Choroid plexus epithelial cell (primary cell): ENCODE results near the gene SLC6A15.
A peak's percentile ranks its signal among the peaks of the same experiment; 100 is the strongest.

Source experiments
- DNase-seq: peaks from one replicate; pipeline ENCODE4 v3.0.0-alpha.2; 2010; ENCODE audit warnings: low read depth
- H3K4me3 ChIP-seq: 2 replicates; pipeline ENCODE4 v1.5.1; 2011; ENCODE audit warnings: low read depth, mild to moderate bottlenecking, control low read depth, low read length, moderate library complexity
- TF ChIP-seq, protein P1 (sequence below): conservative IDR thresholded peaks from 2 replicates; pipeline ENCODE4 v1.5.1; 2011; ENCODE audit warnings: low read depth, mild to moderate bottlenecking, control low read depth, inconsistent platforms, low read length, moderate library complexity

SLC6A15 gene

DNA sequence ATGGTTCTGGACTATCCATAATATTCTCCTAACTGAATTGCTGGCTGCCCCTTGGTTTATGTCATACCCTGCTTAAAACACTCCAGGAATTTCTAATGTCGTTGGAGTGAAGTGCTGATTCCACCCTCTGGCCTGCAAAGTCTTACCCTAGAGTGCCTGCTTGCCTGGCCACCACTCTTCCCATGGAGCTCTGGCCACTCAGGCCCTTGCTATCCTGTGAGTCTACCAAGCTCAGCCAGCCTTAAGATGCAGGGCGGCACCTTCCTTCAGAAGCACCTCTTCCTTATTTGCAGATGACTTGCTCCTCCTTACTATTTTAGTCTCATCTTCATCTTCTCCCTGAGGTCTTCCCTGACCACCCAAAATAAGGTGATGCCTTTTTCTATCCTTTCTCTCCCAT, 35.3 kb downstream of the SLC6A15 start:
- no peak overlapping the region for H3K4me3 ChIP-seq
- DNase-seq, result no peak
- TF ChIP-seq, protein P1, sequence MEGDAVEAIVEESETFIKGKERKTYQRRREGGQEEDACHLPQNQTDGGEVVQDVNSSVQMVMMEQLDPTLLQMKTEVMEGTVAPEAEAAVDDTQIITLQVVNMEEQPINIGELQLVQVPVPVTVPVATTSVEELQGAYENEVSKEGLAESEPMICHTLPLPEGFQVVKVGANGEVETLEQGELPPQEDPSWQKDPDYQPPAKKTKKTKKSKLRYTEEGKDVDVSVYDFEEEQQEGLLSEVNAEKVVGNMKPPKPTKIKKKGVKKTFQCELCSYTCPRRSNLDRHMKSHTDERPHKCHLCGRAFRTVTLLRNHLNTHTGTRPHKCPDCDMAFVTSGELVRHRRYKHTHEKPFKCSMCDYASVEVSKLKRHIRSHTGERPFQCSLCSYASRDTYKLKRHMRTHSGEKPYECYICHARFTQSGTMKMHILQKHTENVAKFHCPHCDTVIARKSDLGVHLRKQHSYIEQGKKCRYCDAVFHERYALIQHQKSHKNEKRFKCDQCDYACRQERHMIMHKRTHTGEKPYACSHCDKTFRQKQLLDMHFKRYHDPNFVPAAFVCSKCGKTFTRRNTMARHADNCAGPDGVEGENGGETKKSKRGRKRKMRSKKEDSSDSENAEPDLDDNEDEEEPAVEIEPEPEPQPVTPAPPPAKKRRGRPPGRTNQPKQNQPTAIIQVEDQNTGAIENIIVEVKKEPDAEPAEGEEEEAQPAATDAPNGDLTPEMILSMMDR, result no peak

DNA sequence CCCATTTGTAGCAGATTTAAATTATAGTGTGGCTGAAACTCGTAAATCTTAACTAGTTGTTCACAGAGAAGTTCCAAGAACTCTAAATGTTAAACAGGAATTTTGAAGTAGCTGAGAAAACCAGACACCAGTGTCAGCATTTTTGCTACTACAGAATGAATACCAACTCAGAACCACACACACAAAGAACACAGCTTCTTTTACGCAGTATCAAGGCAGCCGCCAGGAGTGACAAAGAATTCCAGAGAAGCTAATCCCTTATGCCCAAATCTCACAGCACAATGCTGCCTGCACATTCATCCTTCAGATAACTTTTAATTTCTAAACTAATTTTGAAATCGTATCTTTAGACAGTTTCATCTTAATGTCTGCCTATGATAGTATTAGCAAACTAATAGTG, 37.4 kb downstream of the SLC6A15 start:
- H3K4me3 ChIP-seq, result no peak overlapping the region
- DNase-seq, result peak; percentile 40
- TF ChIP-seq, protein P1, result no peak

DNA sequence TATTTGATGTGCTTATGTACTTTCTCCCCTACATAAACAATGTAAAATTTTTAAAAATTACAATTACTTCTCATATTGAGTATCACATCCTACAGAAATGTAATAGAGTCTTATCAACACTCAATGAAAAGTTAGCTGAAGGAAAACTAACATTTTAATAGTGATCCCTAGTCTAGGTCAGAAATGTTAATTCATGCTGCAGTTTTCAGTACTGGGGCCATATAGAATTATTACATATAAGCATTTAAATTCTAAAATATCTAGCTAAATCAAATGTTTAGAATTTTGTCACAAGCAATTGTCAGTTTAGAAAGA, 37.8 kb downstream of the SLC6A15 start:
- TF ChIP-seq, protein P1, result no peak
- DNase-seq, result no peak
- H3K4me3 ChIP-seq, result no peak overlapping the region

DNA sequence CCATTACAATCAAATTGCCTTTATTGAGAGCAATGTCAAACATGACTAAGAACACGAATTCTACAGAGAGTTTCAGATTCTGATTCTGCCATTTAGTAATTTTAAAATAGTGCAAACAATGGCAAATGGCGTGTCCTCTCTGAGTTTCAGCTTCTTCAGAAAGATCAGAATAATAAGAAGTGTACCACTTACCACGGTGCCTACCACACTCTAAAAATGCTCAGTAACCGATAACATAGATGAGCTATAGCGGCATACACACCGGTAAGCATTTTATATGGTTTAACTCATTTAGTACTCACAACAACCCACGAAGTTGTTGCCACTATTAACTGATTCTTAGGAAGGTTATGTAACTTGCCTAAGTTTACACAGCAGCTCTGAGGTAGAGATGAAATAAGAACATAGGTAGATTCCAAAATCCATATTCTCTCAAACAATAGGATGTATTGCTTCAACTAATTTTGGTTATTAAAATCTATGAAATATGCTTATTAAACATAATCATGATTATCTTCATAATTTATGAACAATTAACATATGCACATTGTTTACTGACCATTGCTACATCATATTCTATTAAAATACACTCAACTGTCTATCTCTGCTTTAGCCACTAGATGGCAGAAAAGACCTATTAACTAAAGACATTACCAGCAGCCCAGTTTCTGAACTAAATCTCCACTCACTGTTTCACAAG, 38.3 kb downstream of the SLC6A15 start:
- H3K4me3 ChIP-seq, result no peak overlapping the region
- DNase-seq, result peak; percentile 87
- TF ChIP-seq, protein P1, result peak; percentile 66

DNA sequence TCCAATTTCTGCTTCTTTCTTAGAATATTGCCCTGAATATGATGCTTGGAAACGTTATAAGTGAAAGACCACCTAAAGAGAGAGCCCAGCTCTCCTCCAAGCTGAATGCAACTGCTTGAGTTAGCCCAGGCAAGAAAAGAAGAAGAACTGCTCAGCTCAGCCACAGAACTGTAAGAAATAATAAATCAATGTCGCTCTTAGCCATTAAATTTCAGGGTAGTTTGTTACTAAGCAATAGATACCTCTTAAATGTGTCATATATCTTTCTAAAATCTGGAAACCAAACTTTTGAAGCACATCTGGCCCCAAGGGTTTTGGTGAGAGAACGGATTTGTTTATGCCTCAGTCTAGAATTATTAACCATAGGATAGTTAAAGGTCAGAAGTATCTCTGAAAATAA, 50.4 kb downstream of the SLC6A15 start:
- TF ChIP-seq, protein P1, result no peak
- DNase-seq, result no peak
- no peak overlapping the region for H3K4me3 ChIP-seq

DNA sequence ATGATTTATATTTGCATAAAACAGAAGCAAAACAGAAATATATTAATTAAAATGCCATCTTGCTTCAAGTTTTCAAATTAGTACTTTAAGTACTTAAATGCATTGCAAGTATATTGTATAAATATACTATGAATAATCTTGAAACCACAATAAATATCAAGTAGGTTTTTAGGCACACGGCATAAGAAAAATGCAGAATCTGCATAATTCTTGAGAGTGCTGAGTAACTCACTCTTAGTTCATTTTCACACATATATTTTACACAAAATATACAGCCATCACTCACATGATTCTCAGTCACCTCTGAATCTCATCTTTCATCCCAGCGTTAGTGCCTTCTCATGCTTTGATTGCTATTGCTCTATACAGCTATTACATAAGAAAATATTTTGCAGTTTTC, 51.9 kb downstream of the SLC6A15 start:
- no peak overlapping the region for H3K4me3 ChIP-seq
- TF ChIP-seq, protein P1, result no peak
- DNase-seq, result no peak

DNA sequence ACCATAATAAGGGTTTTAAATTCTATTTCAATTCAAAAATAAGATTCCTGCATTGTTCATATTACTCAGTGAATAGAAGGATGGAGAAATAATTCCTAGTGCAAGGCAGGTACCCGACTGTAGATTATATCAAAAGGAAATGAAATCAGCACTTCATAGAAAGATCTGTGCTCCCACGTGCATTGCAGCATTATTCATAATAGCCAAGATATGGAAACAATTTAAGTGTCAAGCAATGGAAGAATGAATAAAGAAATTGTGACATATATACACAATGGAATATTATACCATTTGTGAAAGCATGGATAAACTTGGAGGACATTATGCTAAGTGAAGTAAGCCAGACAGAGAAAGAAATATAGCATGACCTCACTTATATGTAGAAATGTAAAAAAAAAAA, 53.8 kb downstream of the SLC6A15 start:
- no peak overlapping the region for H3K4me3 ChIP-seq
- no peak for DNase-seq
- TF ChIP-seq, protein P1, result no peak
